SK-N-SH treated with all-trans-retinoic acid at 6 μM for 48 hours (cell line): ENCODE results near the gene SESN3.

Experiments used
- ATAC-seq: fragments of 200-7000 bp; cut with Tn5 transposase; 3 replicates; pipeline ENCODE4 v1.9.1; 2020; ENCODE audit warnings: mild to moderate bottlenecking, moderate library complexity
- ARNTL ChIP-seq: fragments of 450-650 bp; formaldehyde crosslinking; IDR thresholded peaks from 2 replicates; pipeline ENCODE4 v1.5.0; 2020; ENCODE audit warnings: low read depth, mild to moderate bottlenecking, moderate library complexity, borderline replicate concordance
- CREB5 ChIP-seq: fragments of 250-450 bp; sonication (Bioruptor Pico); IDR thresholded peaks from 2 replicates; pipeline ENCODE4 v1.5.1; 2020; ENCODE audit warnings: low read depth, mild to moderate bottlenecking, moderate library complexity
- CSDC2 ChIP-seq: fragments of 250-450 bp; sonication (Bioruptor Pico); IDR thresholded peaks from 2 replicates; pipeline ENCODE4 v1.5.0; 2020; ENCODE audit warnings: mild to moderate bottlenecking, moderate library complexity
- CSRNP3 ChIP-seq: fragments of 250-450 bp; sonication (Bioruptor Pico); IDR thresholded peaks from 2 replicates; pipeline ENCODE4 v1.5.1; 2021; ENCODE audit warnings: mild to moderate bottlenecking, moderate library complexity
- GLIS3 ChIP-seq: fragments of 250-450 bp; sonication (Bioruptor Pico); IDR thresholded peaks from 2 replicates; pipeline ENCODE4 v1.5.0; 2020; ENCODE audit warnings: mild to moderate bottlenecking, moderate library complexity
- ISL1 ChIP-seq: fragments of 250-450 bp; sonication (Bioruptor Pico); IDR thresholded peaks from 2 replicates; pipeline ENCODE4 v2.1.2; 2022; ENCODE audit warnings: mild to moderate bottlenecking, moderate library complexity
- PATZ1 ChIP-seq: fragments of 250-450 bp; sonication (Bioruptor Pico); IDR thresholded peaks from 2 replicates; pipeline ENCODE4 v1.8.0; 2020; ENCODE audit warnings: mild to moderate bottlenecking, moderate library complexity, borderline replicate concordance
- POU6F1 ChIP-seq: fragments of 250-450 bp; sonication (Bioruptor Pico); IDR thresholded peaks from 2 replicates; pipeline ENCODE4 v1.8.0; 2021; ENCODE audit warnings: low read depth, mild to moderate bottlenecking, moderate library complexity, borderline replicate concordance
- RARB ChIP-seq: fragments of 250-450 bp; sonication (Bioruptor Pico); IDR thresholded peaks from 2 replicates; pipeline ENCODE4 v1.8.0; 2021; ENCODE audit warnings: mild to moderate bottlenecking, moderate library complexity
- SNAI2 ChIP-seq: fragments of 250-450 bp; sonication (Bioruptor Pico); IDR thresholded peaks from 2 replicates; pipeline ENCODE4 v1.5.0; 2020; ENCODE audit warnings: mild to moderate bottlenecking, moderate library complexity
- TOX ChIP-seq: fragments of 250-450 bp; sonication (Bioruptor Pico); IDR thresholded peaks from 2 replicates; pipeline ENCODE4 v1.8.0; 2021; ENCODE audit warnings: mild to moderate bottlenecking, moderate library complexity, borderline replicate concordance
- TSHZ2 ChIP-seq: fragments of 250-450 bp; sonication (Bioruptor Pico); IDR thresholded peaks from 2 replicates; pipeline ENCODE4 v1.5.0; 2020; ENCODE audit warnings: mild to moderate bottlenecking, moderate library complexity
- ZC3H10 ChIP-seq: fragments of 250-450 bp; sonication (Bioruptor Pico); IDR thresholded peaks from 2 replicates; pipeline ENCODE4 v1.5.1; 2021; ENCODE audit warnings: mild to moderate bottlenecking, moderate library complexity
- ZFP3 ChIP-seq: fragments of 250-450 bp; sonication (Bioruptor Pico); IDR thresholded peaks from 2 replicates; pipeline ENCODE4 v1.5.0; 2020; ENCODE audit warnings: mild to moderate bottlenecking, moderate library complexity
- ZFP30 ChIP-seq: fragments of 450-650 bp; formaldehyde crosslinking; IDR thresholded peaks from 2 replicates; pipeline ENCODE4 v1.5.0; 2022; ENCODE audit warnings: mild to moderate bottlenecking, moderate library complexity
- ZNF70 ChIP-seq: fragments of 450-650 bp; formaldehyde crosslinking; IDR thresholded peaks from 2 replicates; pipeline ENCODE4 v1.5.0; 2020; ENCODE audit warnings: mild to moderate bottlenecking, moderate library complexity
- ZNF8 ChIP-seq: fragments of 450-650 bp; formaldehyde crosslinking; IDR thresholded peaks from 2 replicates; pipeline ENCODE4 v1.5.0; 2020; ENCODE audit warnings: mild to moderate bottlenecking, moderate library complexity

The SESN3 gene

GRCh38 chr11:95163106-95163505, 67.9 kb downstream of the SESN3 start:
- TF ChIP-seq RARB (CRISPR knock-in tag), result no peak
- no peak for TF ChIP-seq POU6F1 (CRISPR knock-in tag)
- no peak for ATAC-seq

- TF ChIP-seq PATZ1 (CRISPR knock-in tag), result no peak
- TF ChIP-seq ARNTL, result no peak
- no peak for TF ChIP-seq TSHZ2 (CRISPR knock-in tag)
- no peak for TF ChIP-seq POU6F1 (CRISPR knock-in tag)
- TF ChIP-seq TOX (CRISPR knock-in tag), result no peak
- no peak for TF ChIP-seq SNAI2 (CRISPR knock-in tag)
- TF ChIP-seq CSDC2 (CRISPR knock-in tag), result no peak
- no peak for TF ChIP-seq ISL1 (CRISPR knock-in tag)
- TF ChIP-seq RARB (CRISPR knock-in tag), result no peak
- TF ChIP-seq CSRNP3, result no peak
- no peak for TF ChIP-seq ZFP30 (CRISPR knock-in tag)
- no peak for TF ChIP-seq ZC3H10
- TF ChIP-seq ZNF70 (CRISPR knock-in tag), result no peak
- TF ChIP-seq CREB5, result no peak
- no peak for TF ChIP-seq ZNF8 (CRISPR knock-in tag)
- no peak for TF ChIP-seq GLIS3
- TF ChIP-seq ZFP3 (CRISPR knock-in tag), result no peak
- ATAC-seq, result no peak
Observed at GRCh38 chr11:95161248-95161647, 69.8 kb downstream of the SESN3 start.

- TF ChIP-seq TOX (CRISPR knock-in tag), result no peak
- TF ChIP-seq ZFP3 (CRISPR knock-in tag), result no peak
- TF ChIP-seq CSDC2 (CRISPR knock-in tag), result no peak
- TF ChIP-seq RARB (CRISPR knock-in tag), result no peak
- no peak for TF ChIP-seq GLIS3
- TF ChIP-seq ZFP30 (CRISPR knock-in tag), result no peak
- TF ChIP-seq CREB5, result no peak
- TF ChIP-seq TSHZ2 (CRISPR knock-in tag), result no peak
- no peak for TF ChIP-seq CSRNP3
- TF ChIP-seq SNAI2 (CRISPR knock-in tag), result no peak
- no peak for ATAC-seq
Observed at GRCh38 chr11:95157824-95158223, 73.2 kb downstream of the SESN3 start.
